Gastrocnemius medialis (tissue), 4 donors: ENCODE results near the gene SETD1B. TPM values are rescaled to one million over a fixed set of nuclear protein-coding genes. Genes with fewer than 3 reads are reported as not detected.
A peak's percentile ranks its signal among the peaks of the same experiment; 100 is the strongest.
"Not testable (repeated sequence)": the region's sequence is repeated elsewhere in the genome, so short reads cannot be mapped to it uniquely, and the experiment has no call there.

ENCODE experiments used
- ATAC-seq, 2 donors: fragments of 150-250 bp; one replicate each; pipeline ENCODE4 v1.9.1; 2016
- DNase-seq, 2 donors: peaks; one replicate each; pipeline ENCODE4 v3.0.0-alpha.2; 2019
- H3K27ac ChIP-seq, 4 donors: fragments of 200-600 bp; sonication (generic); 1 replicate in 1 of 4; 2 replicates in 3 of 4; pipeline ENCODE4 v1.5.1; 2016 to 2018; ENCODE audit warnings: mild to moderate bottlenecking in 2 of 4, moderate library complexity in 1 of 4
- H3K27me3 ChIP-seq, 3 donors: fragments of 200-600 bp; sonication (generic) in 2 of 3; 1 replicate in 1 of 3; 2 replicates in 2 of 3; pipeline versions ENCODE4 v1.5.1 to v1.6.0; 2016 to 2019; ENCODE audit warnings: mild to moderate bottlenecking in 1 of 3, moderate library complexity in 1 of 3
- H3K36me3 ChIP-seq, 2 donors: fragments of 200-600 bp; sonication (generic) in 1 of 2; one replicate each; pipeline ENCODE4 v1.5.1; 2017 to 2018
- H3K4me1 ChIP-seq, 2 donors: fragments of 200-600 bp; sonication (generic) in 1 of 2; one replicate each; pipeline ENCODE4 v1.5.1; 2016 to 2017; ENCODE audit warnings: mild to moderate bottlenecking in 2 of 2
- H3K4me3 ChIP-seq, 4 donors: fragments of 200-600 bp; sonication (generic) in 3 of 4; 1 replicate in 1 of 4; 2 replicates in 3 of 4; pipeline ENCODE4 v1.5.1; 2016 to 2019; ENCODE audit warnings: mild to moderate bottlenecking in 2 of 4
- H3K9me3 ChIP-seq, 3 donors: fragments of 200-600 bp; sonication (generic) in 2 of 3; 1 replicate in 1 of 3; 2 replicates in 2 of 3; pipeline ENCODE4 v1.5.1; 2016 to 2019
- POLR2A ChIP-seq, 2 donors: fragments of 450-650 bp; IDR thresholded peaks; one replicate each; pipeline ENCODE4 v1.6.1; 2017; ENCODE audit warnings: antibody characterized with exemption in 2 of 2, mild to moderate bottlenecking in 2 of 2, moderate library complexity in 2 of 2
- in situ Hi-C, 4 donors: fragments of 200-750 bp; cut with MboI; loops; one replicate each; pipeline versions ENCODE4 v1.15.0 to v1.8.0; 2017; ENCODE audit warnings: low sequenced_read_pairs in 4 of 4
- intact Hi-C: fragments of 100-400 bp; cut with DNase I; formaldehyde crosslinking; loops from one replicate; pipeline ENCODE4 v1.15.1; 2023; ENCODE audit warnings: low total_unique reads
- total RNA-seq, 4 donors: library from RNA; depleted of rRNA; stranded (reverse); fragments of >200 nt; gene quantifications; one replicate each; pipeline versions ENCODE4 v1.1.0 to v1.2.3, GENCODE V29; 2016
- TF ChIP-seq, protein P1 (sequence below), 5 experiments: fragments of 450-650 bp in 3 of 5; fragments of 200-600 bp in 2 of 5; sonication (generic) in 2 of 5; IDR thresholded peaks in 4 of 5; conservative IDR thresholded peaks in 1 of 5; 1 replicate in 4 of 5; 2 replicates in 1 of 5; pipeline ENCODE4 v1.5.1; 2016 to 2019; ENCODE audit warnings: antibody characterized with exemption in 5 of 5, mild to moderate bottlenecking in 3 of 5, moderate library complexity in 3 of 5

Gene SETD1B
- total RNA-seq, 4 donors from 2014 or later, result 2.2 to 9.3 (median 6.2) TPM

DNA sequence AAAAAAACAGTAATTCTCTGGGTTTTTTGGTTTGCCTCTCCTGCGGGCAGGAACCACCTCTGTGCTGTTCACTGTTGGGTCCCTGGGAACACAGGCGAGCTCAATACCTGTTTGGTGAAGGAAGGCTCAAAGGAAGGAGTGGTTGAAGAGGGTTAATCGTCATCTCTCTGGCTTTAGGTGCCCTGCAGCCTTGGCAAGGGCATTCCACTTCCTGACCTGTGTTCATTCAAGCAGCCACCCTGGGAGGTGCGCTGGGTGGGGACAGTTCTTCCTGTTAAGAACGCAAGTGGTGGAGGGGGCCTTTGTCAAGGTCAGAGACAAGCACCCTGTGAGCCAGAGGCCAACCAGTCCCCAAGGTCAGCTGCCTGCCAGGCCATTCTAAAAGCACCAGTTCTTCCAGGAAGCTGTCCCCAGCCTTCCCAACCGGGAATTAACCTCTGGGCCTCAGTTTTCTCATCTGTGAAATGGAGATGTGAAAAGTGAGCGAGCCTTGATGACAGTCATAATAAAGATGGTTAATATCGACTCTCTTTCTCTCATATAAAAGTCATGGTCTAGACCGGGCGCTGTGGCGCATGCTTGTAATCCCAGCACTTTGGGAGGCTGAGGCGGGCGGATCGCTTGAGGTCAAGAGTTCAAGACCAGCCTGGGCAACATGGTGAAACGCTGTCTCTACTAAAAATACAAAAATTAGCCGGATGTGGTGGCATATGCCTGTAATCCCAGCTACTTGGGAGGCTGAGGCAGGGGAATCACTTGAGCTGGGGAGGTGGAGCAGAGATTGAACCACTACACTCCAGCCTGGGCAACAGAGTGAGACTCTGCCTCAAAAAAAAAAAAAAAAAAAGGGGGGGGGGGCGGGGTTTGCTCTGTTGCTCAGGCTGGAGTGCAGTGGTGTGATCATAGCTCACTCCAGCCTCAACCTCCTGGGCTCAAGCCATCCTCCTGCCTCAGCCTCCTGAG lies 16.5 kb upstream of the SETD1B start:
- intact Hi-C loops, result no loop called here
- Histone ChIP-seq H3K9me3 (no peaks in the 10 kb centered on the region), H3K27me3 (no peaks in the 10 kb centered on the region), H3K4me3 (no peak overlapping the region), H3K27ac (peak overlapping the region in 1 of 4 donors; percentile 21), H3K36me3 (no peaks in the 10 kb centered on the region), H3K4me1 (peaks cover 5 to 10% of the 10 kb centered on the region in 2 donors)
- DNase-seq (no peak), ATAC-seq (no peak)
- in situ Hi-C loops, result no loop called here
- TF ChIP-seq, protein P1, sequence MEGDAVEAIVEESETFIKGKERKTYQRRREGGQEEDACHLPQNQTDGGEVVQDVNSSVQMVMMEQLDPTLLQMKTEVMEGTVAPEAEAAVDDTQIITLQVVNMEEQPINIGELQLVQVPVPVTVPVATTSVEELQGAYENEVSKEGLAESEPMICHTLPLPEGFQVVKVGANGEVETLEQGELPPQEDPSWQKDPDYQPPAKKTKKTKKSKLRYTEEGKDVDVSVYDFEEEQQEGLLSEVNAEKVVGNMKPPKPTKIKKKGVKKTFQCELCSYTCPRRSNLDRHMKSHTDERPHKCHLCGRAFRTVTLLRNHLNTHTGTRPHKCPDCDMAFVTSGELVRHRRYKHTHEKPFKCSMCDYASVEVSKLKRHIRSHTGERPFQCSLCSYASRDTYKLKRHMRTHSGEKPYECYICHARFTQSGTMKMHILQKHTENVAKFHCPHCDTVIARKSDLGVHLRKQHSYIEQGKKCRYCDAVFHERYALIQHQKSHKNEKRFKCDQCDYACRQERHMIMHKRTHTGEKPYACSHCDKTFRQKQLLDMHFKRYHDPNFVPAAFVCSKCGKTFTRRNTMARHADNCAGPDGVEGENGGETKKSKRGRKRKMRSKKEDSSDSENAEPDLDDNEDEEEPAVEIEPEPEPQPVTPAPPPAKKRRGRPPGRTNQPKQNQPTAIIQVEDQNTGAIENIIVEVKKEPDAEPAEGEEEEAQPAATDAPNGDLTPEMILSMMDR (IDR thresholded peaks at IDR 0.05 in 4 of 5, conservative IDR thresholded peaks at IDR 0.05 in 1 of 5), result no peak
- no peak for TF ChIP-seq POLR2A (IDR thresholded peaks at IDR 0.05)

DNA sequence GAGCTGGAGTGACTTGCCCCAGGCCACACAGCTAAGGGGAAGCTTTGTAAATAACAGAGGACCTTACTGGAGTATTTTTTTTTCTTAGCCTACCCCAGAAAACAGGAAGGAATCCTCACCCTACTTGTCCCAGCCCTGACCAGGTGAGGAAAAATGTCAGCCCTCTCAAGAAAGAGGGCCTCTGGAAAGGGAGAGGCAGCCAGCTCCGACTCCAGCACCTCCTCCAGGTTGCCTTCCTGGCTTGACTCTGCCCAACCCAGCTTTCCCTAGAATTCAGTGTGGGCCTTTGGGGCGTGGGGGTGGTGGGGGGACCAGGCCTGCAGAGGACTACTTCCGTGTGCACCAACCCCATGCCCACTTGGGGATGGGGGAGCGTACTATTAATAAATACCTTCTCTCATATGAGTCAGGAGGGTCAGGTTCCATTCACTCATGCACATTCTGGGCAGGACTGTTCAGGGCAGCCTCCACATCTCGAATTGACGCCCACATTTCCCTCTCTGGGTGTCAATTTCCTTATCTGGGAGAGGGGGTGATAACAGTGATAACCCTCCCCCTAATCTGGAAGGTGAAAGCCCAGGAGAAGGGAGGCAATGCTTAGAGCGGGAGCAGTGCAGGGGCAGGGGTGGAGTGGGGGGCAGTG lies 15.5 kb upstream of the SETD1B start:
- in situ Hi-C loops, result no loop called here

DNA sequence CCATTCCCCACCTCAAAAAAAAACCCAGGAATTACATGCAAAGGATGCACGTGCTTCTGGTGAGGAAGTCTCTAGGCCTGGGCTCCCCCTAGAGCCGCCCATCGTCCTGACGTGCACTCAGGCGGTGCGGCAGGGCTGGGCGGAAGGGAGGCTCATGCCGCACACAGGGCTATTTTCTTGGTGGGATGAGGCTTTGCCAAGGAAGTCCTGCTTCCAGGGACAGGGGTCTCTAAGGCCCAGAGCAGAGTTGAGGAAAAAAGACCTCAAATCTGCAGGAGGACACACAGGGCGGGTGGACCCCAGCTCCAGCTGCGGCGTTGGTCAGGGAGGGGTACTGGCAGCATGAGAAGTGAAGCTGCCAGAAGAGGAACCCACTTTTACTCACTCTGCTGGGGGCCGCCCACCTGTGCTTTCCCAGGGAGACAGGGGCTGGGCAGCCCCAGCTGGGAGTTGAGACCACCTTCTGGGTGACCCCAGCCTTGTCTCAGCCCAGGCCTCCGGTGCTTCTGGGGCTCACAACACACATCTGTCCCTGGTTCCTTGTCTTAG lies 14.5 kb upstream of the SETD1B start:
- DNase-seq, result no peak
- Histone ChIP-seq H3K27ac (peak overlapping the region; percentile 31 to 63 (median 46)), H3K27me3 (no peaks in the 10 kb centered on the region), H3K9me3 (no peaks in the 10 kb centered on the region), H3K4me1 (peaks cover 15 to 17% of the 10 kb centered on the region in 2 donors), H3K36me3 (no peaks in the 10 kb centered on the region), H3K4me3 (no peak overlapping the region)
- TF ChIP-seq, protein P1 (IDR thresholded peaks at IDR 0.05 in 4 of 5, conservative IDR thresholded peaks at IDR 0.05 in 1 of 5), result no peak
- no peak for TF ChIP-seq POLR2A (IDR thresholded peaks at IDR 0.05)
- intact Hi-C loops (no loop called here), in situ Hi-C loops (no loop called here)
- ATAC-seq, result no peak

More for the DNA sequence above, 15.5 kb upstream of the SETD1B start:
- Histone ChIP-seq H3K36me3 (no peaks in the 10 kb centered on the region), H3K27me3 (no peaks in the 10 kb centered on the region), H3K4me3 (no peak overlapping the region), H3K27ac (peak overlapping the region in 1 of 4 donors; percentile 63), H3K4me1 (peaks cover 6 to 10% of the 10 kb centered on the region in 2 donors), H3K9me3 (no peaks in the 10 kb centered on the region)
- no peak for ATAC-seq
- no peak for DNase-seq
- TF ChIP-seq POLR2A (IDR thresholded peaks at IDR 0.05), result no peak
- TF ChIP-seq, protein P1 (IDR thresholded peaks at IDR 0.05 in 4 of 5, conservative IDR thresholded peaks at IDR 0.05 in 1 of 5), result no peak
- intact Hi-C loops, result no loop called here

DNA sequence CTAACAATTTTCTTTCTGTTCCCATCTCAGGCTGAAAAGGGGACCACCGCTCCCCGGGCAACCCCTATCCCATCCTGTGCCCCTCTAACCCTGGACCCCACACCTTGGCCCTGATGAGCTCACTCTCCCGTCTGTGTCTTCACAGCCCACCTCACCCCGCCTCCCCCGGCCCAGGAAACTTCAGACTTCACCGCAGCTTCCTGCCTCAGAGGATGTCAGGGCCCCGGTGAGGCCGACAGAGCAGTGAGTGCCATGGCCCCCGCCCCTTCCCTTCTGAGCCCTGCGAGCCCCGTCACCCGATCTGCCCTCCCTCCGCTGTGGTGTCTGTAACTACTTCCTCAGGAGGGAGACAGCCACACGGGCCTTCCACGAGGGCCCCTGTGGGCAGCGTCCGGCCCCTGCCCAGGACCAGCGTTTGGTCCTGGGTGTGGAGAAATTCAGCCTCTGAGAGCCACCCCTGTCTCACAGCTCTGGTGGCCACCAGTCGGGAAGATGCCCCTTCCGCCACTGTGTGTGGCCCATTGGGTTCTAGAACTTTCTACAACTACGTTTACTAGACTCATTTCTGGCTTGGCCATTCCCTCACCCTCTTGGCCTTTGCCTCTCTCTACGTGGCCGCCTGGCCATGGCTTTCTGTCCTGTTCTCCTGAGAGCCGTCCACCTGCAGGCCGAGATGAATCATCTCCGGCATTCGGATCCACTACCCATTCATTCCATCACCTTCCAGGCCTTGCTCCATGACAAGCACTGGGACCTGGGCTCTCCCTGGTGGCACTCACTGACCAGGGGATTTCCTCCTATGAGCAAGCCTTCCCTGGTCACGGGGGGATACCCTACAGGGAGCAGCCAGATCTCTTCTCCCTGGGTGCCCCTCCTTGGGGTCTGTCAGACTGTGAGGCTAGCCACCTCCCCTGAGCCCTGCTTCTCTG lies 13.7 kb upstream of the SETD1B start:
- no peak for ATAC-seq
- in situ Hi-C loops, result loop anchor here in 3 of 4 donors (5.0 to 10.0 kb wide), 3 partner anchors 93 to 95 kb away; partner anchors contain the start of gene PSMD9 (in 3 of the 3)
- no peaks in the 10 kb centered on the region for H3K36me3 ChIP-seq
- peak overlapping the region; percentile 31 to 63 (median 46) for H3K27ac ChIP-seq
- H3K27me3 ChIP-seq, result no peaks in the 10 kb centered on the region
- TF ChIP-seq, protein P1 (IDR thresholded peaks at IDR 0.05 in 4 of 5, conservative IDR thresholded peaks at IDR 0.05 in 1 of 5), result no peak
- TF ChIP-seq POLR2A (IDR thresholded peaks at IDR 0.05), result no peak
- H3K4me3 ChIP-seq, result no peak overlapping the region
- intact Hi-C loops, result no loop called here
- no peaks in the 10 kb centered on the region for H3K9me3 ChIP-seq
- H3K4me1 ChIP-seq, result peaks cover 21 to 24% of the 10 kb centered on the region in 2 donors
- no peak for DNase-seq

DNA sequence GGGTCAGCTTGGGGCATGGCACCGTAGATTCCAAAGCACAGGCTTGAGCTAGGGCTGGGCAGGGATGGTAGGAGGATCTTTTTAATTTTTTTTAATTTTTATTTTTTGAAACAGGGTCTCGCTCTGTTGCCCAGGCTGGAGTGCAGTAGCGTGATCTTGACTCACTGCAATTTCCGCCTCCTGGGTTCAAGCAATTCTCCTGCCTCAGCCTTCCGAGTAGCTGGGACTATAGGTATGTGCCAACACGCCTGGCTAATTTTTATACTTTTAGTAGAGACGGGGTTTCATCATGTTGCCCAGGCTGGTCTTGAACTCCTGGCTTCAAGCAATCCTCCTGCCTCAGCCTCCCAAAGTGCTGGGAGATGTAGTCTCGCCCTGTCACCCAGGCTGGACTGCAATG lies 13.0 kb upstream of the SETD1B start:
- H3K36me3 ChIP-seq, H3K27ac ChIP-seq, intact Hi-C loops, H3K4me3 ChIP-seq, ATAC-seq, H3K9me3 ChIP-seq, H3K27me3 ChIP-seq, DNase-seq: not testable (repeated sequence)
- H3K4me1 ChIP-seq, result peaks cover 28 to 31% of the 10 kb centered on the region in 2 donors
- in situ Hi-C loops, result loop anchor here in 3 of 4 donors (5.0 to 10.0 kb wide), 3 partner anchors 93 to 96 kb away; partner anchors contain the start of gene PSMD9 (in 3 of the 3)
